Adipocyte (in vitro differentiated cells): Measurements from ENCODE around the gene COX7A1.

Experiments used
- DNase-seq: peaks from one replicate; pipeline ENCODE4 v3.0.0-alpha.2; 2015; ENCODE audit warnings: low read depth
- H3K27me3 ChIP-seq: replicated peaks from 2 replicates; pipeline ENCODE4 v1.7.0; 2013; ENCODE audit warnings: mild to moderate bottlenecking, low read length, moderate library complexity; ENCODE audit not compliant: control insufficient read depth, insufficient read depth
- H3K36me3 ChIP-seq: 2 replicates; pipeline ENCODE4 v1.7.0; 2013; ENCODE audit warnings: low read length, mild to moderate bottlenecking, moderate library complexity; ENCODE audit not compliant: control insufficient read depth, insufficient read depth, severe bottlenecking
- H3K4me1 ChIP-seq: 2 replicates; pipeline ENCODE4 v1.7.0; 2013; ENCODE audit warnings: mild to moderate bottlenecking, low read length, moderate library complexity; ENCODE audit not compliant: control insufficient read depth, insufficient read depth
- H3K4me3 ChIP-seq: 2 replicates; pipeline ENCODE4 v1.7.0; 2013; ENCODE audit warnings: mild to moderate bottlenecking, low read length, moderate library complexity
- H3K9ac ChIP-seq: 2 replicates; pipeline ENCODE4 v1.7.0; 2013; ENCODE audit warnings: mild to moderate bottlenecking, low read length, moderate library complexity
- H3K9me3 ChIP-seq: 2 replicates; pipeline ENCODE4 v1.7.0; 2013; ENCODE audit warnings: mild to moderate bottlenecking, low read length, moderate library complexity; ENCODE audit not compliant: control insufficient read depth

COX7A1 gene

DNA sequence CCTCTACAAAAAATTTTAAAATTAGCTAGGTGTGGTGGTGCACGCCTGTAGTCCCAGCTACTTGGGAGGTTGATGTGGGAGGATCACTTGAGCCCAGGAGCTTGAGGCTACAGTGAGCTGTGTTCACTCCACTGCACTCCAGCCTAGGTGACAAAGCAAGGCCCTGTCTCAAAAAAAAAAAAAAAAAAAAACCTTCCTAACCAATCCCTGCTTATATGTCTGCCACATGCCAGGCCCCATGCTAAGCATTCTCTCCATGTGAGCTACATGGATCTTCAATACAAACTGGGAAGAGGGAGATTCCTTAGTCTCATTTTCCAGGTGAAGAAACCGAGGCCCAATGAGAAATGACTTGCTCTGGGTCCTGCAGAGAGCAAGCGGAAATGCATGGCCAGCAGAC lies 43.6 kb downstream of the COX7A1 start:
- H3K4me1 ChIP-seq: peaks cover 3% of the 10 kb centered on the region
- no peak overlapping the region for H3K9ac ChIP-seq
- no peaks in the 10 kb centered on the region for H3K27me3 ChIP-seq
- peaks cover 9% of the 10 kb centered on the region for H3K36me3 ChIP-seq
- no peak overlapping the region for H3K4me3 ChIP-seq
- H3K9me3 ChIP-seq: no peaks in the 10 kb centered on the region
- no peak for DNase-seq

DNA sequence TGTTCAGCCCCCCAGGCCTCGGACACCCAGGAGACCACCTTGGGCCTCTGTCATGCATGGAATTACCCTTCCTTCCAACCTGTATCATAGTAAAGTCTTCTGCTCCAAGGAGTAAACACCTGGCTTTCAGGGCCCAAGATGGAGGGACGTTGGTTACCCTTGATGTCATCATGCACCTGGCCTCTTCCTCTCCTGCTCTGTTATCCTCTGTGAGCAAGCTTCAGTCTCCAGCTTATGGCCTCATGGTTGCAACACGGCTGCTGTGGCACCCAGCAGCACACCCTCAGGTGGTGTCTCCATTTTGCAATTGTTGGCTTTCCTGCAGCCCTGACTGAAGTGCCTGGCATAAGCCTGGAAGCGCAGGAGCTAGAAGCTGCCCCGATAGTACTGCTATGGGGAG lies 45.3 kb downstream of the COX7A1 start:
- H3K27me3 ChIP-seq: no peaks in the 10 kb centered on the region
- DNase-seq: no peak
- H3K36me3 ChIP-seq: no peaks in the 10 kb centered on the region
- no peaks in the 10 kb centered on the region for H3K4me1 ChIP-seq
- H3K9me3 ChIP-seq: no peaks in the 10 kb centered on the region
- no peak overlapping the region for H3K9ac ChIP-seq
- H3K4me3 ChIP-seq: no peak overlapping the region

DNA sequence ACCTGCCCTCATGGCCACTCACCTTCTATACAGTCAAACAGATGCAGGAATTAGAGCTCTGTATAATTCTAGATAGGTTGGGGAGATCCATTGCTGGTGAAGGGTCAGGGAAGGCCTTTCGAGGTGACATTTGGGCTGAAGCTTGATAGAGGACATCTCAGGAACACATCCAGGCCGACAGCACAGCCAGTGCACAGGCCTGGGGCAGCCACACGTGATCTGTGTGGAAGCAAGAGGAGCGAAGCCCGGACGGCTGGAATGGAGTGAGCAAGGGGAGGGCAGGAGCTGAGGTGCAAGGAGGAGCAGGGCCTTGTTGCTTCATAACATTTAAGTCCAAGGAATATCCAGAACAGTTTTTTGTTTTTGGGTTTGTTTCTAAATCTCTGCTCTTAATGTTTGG lies 45.8 kb downstream of the COX7A1 start:
- Histone ChIP-seq H3K36me3 (no peaks in the 10 kb centered on the region), H3K9me3 (no peaks in the 10 kb centered on the region), H3K4me1 (no peaks in the 10 kb centered on the region), H3K27me3 (no peaks in the 10 kb centered on the region), H3K4me3 (no peak overlapping the region), H3K9ac (no peak overlapping the region)
- DNase-seq: no peak

DNA sequence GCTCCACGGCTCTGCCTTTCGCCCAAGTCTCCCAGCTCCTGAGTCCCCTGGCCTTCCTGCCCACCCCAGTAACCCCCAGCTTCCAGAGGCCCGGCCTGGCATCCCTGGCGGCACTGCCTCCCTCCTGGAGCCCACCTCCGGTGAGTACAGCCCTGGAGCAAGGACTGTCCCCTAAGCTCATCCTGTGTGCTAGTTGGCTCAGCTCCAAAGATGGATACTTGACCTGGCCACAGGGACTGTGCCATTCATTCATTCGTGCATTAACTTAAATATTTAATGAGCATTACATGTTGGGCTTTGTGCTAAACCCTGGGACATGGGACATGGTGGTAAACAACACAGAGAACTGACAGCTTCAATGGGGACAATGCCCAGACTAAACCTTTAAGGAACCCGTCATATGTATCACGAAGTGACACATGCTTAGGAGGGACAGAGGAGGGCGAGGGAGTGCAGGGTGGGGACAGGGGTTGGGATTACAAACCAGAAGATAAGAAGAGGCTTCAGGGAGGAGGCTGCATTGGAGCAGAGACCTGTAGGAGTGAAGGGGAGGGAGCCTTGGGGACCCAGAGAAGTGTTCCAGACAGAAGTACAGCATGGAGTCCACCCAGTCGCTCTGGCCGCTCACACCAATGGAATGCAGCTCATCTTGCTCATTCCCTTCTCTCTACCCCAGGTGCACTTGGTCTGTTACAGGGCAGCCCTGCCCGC lies 48.2 kb downstream of the COX7A1 start:
- H3K4me3 ChIP-seq: no peak overlapping the region
- H3K9me3 ChIP-seq: no peaks in the 10 kb centered on the region
- no peaks in the 10 kb centered on the region for H3K27me3 ChIP-seq
- H3K9ac ChIP-seq: no peak overlapping the region
- no peak for DNase-seq
- no peaks in the 10 kb centered on the region for H3K4me1 ChIP-seq
- no peaks in the 10 kb centered on the region for H3K36me3 ChIP-seq

DNA sequence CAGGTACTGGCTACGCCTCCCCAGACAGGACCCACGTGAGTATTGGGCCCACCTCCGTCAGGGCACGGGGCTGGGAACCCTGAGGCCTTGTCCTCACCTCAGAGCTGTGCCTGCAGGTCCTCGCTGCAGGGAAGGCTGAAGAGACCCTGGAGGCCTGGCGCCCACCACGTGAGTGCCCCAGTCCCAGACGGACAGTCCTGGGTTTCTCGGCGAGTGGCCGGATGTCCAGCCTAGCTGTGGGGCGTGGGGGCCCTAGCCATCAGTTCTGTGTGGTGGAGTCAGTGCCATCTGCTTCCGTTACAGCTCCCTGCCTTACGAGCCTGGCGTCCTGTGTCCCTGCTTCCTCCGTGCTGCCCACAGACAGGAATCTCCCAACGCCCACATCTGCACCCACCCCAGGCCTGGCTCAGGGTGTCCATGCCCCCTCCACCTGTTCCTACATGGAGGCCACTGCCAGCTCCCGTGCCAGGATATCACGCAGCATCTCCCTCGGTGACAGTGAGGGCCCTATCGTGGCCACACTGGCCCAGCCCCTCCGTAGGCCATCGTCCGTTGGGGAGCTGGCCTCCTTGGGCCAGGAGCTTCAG lies 49.1 kb downstream of the COX7A1 start:
- Histone ChIP-seq H3K9me3 (no peaks in the 10 kb centered on the region), H3K36me3 (no peaks in the 10 kb centered on the region), H3K9ac (no peak overlapping the region), H3K4me1 (no peaks in the 10 kb centered on the region), H3K27me3 (no peaks in the 10 kb centered on the region), H3K4me3 (no peak overlapping the region)
- no peak for DNase-seq

DNA sequence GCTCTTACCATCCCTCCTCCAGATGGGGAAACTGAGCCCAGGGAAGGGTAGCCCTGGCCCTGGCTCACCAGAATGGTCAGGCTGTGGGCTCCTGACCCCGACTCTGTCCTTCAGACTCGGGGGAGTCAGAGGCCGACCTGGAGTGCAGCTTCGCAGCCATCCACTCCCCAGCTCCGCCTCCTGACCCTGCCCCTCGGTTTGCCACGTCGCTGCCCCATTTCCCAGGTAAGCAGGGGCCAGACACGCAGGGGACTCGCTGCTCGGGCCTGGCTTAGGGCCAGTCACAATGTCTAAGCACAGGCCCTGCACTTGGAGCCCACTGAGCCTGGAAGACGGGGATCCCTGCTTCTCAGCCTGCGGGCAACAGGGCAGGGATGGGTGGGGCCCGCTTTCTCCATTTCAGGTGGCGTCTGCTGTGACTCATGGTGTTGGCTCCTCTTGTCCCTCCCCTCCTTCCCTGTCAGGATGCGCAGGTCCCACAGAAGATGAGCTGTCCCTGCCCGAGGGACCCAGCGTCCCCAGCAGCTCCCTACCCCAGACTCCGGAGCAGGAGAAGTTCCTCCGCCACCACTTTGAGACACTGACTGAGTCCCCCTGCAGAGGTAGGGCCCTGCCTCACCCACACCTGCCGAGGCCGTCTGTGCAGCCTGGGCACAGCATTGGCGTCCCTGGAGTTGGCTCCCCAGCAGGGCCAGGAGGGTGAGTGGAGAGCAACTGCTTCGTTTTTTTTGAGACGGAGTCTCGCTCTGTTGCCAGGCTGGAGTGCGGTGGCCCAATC lies 50.5 kb downstream of the COX7A1 start:
- Histone ChIP-seq H3K9ac (no peak overlapping the region), H3K4me3 (no peak overlapping the region), H3K27me3 (no peaks in the 10 kb centered on the region), H3K36me3 (no peaks in the 10 kb centered on the region), H3K9me3 (no peaks in the 10 kb centered on the region), H3K4me1 (no peaks in the 10 kb centered on the region)
- no peak for DNase-seq
